PC-9 (cell line): ENCODE data around the gene TSC22D3.

Experiments used
- CTCF ChIP-seq: fragments of 200-600 bp; sonication (generic); conservative IDR thresholded peaks from 2 replicates; pipeline ENCODE4 v1.6.1; 2017; ENCODE audit warnings: mixed run types, antibody characterized with exemption, mild to moderate bottlenecking, moderate library complexity
- EZH2 ChIP-seq: fragments of 200-600 bp; sonication (generic); IDR thresholded peaks from 2 replicates; pipeline ENCODE4 v1.8.0; 2017; ENCODE audit warnings: antibody characterized with exemption, low read depth

GRCh38 chrX:107775734-107776511 is at the start of gene TSC22D3:
- no peak; the same call in 1 of the 2 replicates for TF ChIP-seq CTCF
- no peak for TF ChIP-seq EZH2
